ENCODE results near the gene CACNA2D4.

CACNA2D4 gene

DNA sequence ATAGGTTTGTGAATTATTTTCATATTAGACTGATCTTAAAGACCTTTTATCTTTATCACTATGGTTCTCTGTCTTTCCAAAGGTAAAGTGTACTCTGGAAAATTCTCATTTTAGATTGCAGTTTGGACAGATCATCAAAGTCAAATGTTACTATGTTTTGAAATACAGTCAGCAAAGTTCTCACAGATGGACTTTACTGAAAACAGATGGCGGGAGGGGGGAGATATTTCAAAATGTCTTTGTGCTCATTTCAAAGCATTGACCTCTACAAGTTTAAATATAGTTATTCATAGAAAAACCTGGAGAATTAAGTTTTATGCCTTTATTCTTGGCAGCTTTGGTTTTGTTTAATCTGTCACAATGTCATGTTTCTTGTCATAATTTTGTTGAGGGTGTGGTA is 149.8 kb downstream of the CACNA2D4 start:
- DNase-seq: no peak

DNA sequence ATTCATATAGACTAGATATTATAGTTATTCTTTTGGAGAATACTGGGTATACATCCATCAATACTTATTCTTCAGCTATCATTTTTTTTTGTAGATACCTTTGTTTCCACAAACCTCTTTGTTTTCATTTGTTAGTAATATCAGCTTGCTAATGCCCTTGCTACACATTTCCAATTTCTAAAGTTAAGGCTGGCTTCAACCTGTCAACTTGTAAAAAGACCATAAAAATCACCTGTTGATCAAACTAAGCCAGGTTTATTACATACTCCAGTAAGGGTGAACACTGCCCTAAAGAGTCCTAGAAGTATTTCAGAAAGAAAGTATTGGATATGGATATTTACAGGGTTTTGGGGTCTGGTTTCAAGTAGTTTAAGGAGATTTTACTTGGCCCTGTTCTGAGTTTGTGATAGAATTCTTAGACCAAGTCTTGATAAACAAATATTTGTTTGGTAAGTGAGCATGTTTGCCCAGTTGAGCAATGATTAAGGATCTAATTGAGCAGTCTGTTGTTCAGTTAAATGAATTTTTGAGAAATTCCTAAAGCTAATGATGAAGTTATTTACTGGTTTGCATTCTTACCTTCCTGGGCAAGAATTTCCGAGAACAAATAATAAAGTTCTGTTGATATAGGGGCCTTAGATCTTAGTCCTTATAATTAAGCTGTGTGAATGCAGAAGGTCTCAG is 150.9 kb downstream of the CACNA2D4 start:
- no peak for DNase-seq

DNA sequence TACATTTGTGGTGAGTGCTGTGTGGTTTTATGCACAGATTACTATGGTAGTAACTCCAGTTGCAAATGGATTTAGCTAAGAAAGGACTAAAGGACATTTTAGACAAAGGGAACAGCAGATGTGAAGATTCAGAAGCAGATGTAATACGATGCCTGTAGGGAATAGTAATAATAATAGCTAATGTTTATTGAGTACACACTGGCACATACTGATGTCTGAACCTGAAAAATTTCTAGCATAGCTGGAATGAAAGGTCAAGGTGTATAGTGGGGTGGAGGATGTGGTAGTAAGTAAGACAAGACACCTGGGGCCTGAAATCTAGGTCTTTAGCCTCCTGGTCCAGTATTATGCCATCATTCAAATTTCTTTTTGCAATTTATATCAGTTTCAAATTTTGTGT is 152.3 kb downstream of the CACNA2D4 start:
- DNase-seq: no peak

DNA sequence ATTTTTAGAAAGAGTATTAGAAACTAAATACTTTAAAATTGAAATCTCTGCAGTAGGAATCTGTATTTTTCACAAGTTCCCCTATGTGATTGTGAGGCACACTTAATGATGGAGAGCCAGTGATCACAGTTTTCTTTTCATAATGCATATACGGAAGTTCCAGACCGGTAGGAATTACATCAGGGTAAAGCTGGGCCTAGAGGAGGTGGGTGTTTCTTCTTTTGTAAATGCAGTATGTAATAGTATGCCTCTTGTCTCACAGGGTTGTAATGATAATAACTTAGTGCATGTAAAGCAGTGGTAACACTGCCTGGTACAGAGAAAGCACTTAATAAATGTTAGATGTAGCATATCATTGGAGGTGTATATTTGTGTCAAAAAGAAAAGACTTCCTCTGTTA is 155.3 kb downstream of the CACNA2D4 start:
- no peak for DNase-seq

DNA sequence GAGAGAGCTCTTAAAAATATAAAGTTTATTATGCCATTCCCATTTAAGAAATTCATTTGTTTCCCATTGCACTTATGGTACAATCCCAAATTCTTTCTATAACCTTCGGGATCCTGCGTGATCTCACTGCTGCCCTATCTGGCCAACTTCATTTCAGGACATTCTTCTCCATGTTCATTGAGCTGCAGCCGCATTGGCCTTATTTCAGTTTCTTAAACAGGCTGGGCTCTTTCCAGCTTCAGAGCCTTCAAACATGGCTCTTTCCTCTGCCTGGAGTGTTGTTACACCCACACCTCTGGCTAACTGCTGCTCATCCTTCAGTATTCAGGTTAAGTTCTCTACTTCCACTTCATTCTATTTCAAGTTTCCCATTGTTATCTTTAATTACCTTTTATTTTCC is 156.6 kb downstream of the CACNA2D4 start:
- DNase-seq: no peak

DNA sequence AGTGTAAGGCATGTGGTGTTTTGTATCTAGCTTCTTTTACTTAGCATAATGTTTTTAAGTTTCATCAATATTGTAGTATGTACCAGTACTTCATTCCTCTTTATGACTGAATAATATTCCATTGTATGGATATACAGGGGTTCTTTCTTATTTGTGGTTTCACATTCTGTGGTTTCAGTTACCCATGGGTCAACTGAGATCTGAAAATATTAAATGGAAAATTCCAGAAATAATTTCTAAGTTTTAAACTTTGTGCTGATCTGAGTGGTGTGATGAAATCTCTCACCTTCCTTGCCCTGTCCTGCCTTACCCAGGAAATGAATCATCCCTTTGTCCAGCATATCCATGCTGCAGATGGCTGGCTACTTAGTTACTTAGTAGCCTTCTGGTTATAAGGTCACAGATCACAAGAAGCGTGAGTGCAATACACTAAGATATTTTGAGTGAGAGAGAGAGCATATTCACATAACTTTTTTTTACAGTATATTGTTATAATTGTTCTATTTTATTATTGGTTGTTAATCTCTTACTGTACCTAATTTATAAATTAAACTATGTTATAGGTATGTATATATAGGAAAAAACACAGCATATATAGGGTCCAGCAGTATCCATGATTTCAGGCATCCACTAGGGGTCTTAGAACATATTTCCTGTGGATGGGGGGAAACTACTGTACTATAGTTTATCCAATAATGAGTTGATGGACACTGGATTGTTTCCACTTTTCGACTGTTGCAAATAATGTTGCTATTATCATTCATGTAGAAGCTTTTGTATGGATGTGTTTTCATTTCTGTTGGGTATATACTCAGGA is 157.7 kb downstream of the CACNA2D4 start:
- DNase-seq: no peak

DNA sequence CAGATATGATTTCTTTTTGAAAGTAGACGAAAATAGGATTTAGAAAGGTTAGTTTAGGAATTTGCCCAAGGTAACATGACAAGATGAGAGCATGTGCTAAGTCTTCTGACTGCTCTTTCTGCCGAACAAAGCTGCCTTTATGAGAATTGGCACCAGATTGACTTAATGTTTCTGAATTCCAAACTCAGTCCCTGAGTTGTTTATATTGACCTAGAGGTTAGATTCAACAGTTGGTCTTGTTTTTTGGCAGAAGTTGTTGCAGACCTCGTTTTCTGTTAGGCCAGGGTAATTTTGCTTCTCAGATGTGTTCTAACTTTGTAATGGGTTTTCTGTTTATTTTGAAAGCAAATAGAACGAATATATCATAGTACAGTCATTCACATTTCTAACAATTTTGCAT is 159.6 kb downstream of the CACNA2D4 start:
- DNase-seq: no peak

DNA sequence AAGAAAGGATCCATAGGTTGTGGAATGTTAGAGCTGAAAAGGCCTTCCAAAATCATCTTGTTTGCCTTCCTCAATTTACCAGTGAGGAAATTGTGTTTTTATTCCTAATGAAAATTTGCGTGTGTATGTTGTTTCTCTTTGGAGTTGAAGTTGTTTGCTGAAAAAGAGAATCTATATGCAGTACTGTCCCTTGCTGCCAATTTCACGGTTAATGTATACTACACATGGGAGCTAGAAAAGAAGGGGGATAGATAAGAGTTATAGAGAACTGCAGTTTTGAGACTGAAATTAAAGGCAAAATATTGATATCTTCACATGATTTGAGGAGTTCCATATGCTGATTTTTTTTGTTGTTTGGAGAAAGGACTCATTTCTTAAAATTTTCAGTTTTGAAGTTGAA is 160.1 kb downstream of the CACNA2D4 start:
- no peak for DNase-seq

DNA sequence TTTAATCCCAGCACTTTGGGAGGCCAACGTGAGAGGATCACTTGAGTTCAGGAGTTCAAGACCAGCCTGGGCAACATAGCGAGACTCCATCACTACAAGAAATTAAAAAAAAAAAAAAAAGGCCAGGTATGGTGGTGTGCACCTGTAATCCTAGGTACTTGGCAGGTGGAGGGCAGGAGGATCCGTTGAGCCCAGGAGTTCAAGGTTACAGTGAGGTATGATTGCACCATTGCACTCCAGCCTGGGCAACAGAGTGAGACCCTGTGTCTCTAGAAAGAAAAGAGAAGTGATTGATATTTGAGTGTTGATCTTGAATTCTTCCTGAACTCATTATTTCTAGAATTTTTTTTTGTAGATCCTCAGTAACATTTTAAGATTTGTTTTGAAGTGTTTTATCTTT is 168.2 kb downstream of the CACNA2D4 start:
- DNase-seq: no peak

DNA sequence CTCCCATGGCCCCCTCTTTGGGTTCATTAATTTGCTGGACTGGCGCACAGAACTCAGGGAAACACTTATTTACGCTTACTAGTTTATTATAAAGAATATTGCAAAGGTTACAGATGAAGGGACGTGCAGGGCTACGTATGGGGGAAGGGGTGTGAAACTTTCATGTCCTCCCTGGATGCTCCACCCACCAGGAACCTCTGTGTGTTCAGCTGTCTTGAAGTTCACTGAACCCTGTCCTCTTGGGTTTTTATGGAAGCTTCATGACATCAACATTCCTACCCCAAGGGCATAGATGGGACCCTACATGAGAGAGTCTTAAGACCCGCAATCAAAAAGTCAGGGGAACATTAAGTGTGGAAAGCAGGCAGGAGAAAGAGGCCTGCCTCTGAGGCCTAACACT is 169.4 kb downstream of the CACNA2D4 start:
- no peak for DNase-seq

DNA sequence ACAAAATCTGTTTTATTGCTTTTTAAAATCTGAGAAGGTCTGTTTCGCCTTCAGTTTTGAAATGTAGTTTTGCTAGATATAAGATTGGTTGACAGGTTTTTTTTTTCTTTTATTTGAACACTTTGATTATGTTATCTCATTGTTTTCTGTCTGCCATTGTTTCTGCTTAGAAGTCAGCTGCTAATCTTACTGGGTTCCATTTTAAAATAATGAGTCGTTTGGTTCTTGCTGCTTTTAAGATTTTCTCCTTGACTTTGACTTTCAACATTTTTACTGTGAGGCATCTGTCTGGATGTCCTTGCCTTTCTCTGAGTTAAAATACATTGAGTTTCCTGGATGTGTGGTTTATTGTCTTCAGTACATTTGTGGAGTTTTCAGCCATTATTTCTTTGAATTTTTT is 170.8 kb downstream of the CACNA2D4 start:
- DNase-seq: no peak

DNA sequence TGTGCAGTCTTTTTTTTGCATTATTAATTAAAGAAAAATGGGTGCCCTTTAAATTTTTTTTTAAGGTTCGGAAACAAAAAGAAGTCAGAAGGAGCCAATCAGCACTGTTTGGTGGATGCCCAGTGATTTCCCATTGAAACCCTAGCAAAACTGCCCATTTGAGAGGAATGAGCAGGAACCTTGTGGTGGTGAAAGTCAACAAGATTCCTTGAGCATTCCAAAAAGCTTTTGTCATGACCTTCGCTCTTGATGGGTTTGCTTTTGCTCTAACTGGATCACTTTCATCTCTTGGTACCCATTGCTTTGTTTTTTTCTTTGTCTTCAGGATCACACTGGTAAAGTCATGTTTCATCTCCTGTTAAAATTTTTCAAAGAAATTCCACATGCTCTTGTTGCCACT is 173.5 kb downstream of the CACNA2D4 start:
- DNase-seq: no peak
